Transverse colon (tissue), 4 donors: Measurements from ENCODE around the gene PRKD3. TPM values are rescaled to one million over a fixed set of nuclear protein-coding genes. Genes with fewer than 3 reads are reported as not detected.
A peak's percentile ranks its signal among the peaks of the same experiment; 100 is the strongest.

ENCODE experiments used
- DNase-seq: peaks from one replicate; pipeline ENCODE4 v3.0.0-alpha.2; 2019
- H3K27ac ChIP-seq, 4 donors: fragments of 200-600 bp; sonication (generic); 2 replicates each; pipeline ENCODE4 v1.5.1; 2016 to 2018; ENCODE audit warnings: inconsistent platforms in 4 of 4
- H3K27me3 ChIP-seq: fragments of 200-600 bp; sonication (generic); 2 replicates; pipeline ENCODE4 v1.5.1; 2017; ENCODE audit warnings: inconsistent platforms
- H3K36me3 ChIP-seq, 4 donors: fragments of 200-600 bp; sonication (generic); 2 replicates each; pipeline ENCODE4 v1.5.1; 2017 to 2019; ENCODE audit warnings: inconsistent platforms in 4 of 4
- H3K4me1 ChIP-seq, 4 donors: fragments of 200-600 bp; sonication (generic); 2 replicates each; pipeline ENCODE4 v1.5.1; 2017 to 2020; ENCODE audit warnings: inconsistent platforms in 4 of 4
- H3K4me3 ChIP-seq, 4 donors: fragments of 200-600 bp; sonication (generic); 1 replicate in 1 of 4; 2 replicates in 3 of 4; pipeline versions ENCODE4 v1.5.1 to v1.6.1; 2017 to 2019; ENCODE audit warnings: inconsistent platforms in 4 of 4
- H3K9me3 ChIP-seq, 2 donors: fragments of 200-600 bp; sonication (generic); 2 replicates each; pipeline ENCODE4 v1.5.1; 2017 to 2019; ENCODE audit warnings: inconsistent platforms in 2 of 2
- CTCF ChIP-seq, 5 experiments: fragments of 200-600 bp in 3 of 5; fragments of 450-650 bp in 2 of 5; sonication (generic) in 3 of 5; IDR thresholded peaks; 1 replicate in 2 of 5; 2 replicates in 3 of 5; pipeline ENCODE4 v1.5.1; 2016 to 2017; ENCODE audit warnings: antibody characterized with exemption in 5 of 5, inconsistent platforms in 3 of 5, mild to moderate bottlenecking in 2 of 5, moderate library complexity in 1 of 5
- EP300 ChIP-seq: sonication (generic); formaldehyde crosslinking; IDR thresholded peaks from one replicate; pipeline ENCODE4 v1.6.1; 2017; ENCODE audit warnings: antibody characterized with exemption, low read depth
- POLR2A ChIP-seq: fragments of 450-650 bp; IDR thresholded peaks from one replicate; pipeline ENCODE4 v1.6.1; 2016; ENCODE audit warnings: antibody characterized with exemption, mild to moderate bottlenecking, moderate library complexity
- POLR2AphosphoS5 ChIP-seq, 3 donors: sonication (generic); formaldehyde crosslinking; IDR thresholded peaks; one replicate each; pipeline ENCODE4 v1.6.1; 2016; ENCODE audit warnings: antibody characterized with exemption in 3 of 3
- WGBS, 2 donors: methylation state at CpG; one replicate each; pipeline ENCODE4 v1.1.5; 2018; ENCODE audit warnings: low coverage in 1 of 2; 5-methylcytosine and 5-hydroxymethylcytosine counted together
- in situ Hi-C, 4 donors: fragments of 200-750 bp; cut with MboI; loops; one replicate each; pipeline versions ENCODE4 v1.15.0 to v1.15.1; 2017; ENCODE audit warnings: low sequenced_read_pairs in 3 of 4, low pct_ligation_motif_present in 1 of 4, low pct_unique_long_range_greater_than_20kb in 1 of 4
- intact Hi-C: fragments of 100-400 bp; cut with DNase I; formaldehyde crosslinking; loops from one replicate; pipeline ENCODE4 v1.15.1; 2023; ENCODE audit warnings: low total_unique reads
- total RNA-seq, 4 donors: library from RNA; depleted of rRNA; stranded (reverse); fragments of >200 nt; gene quantifications; one replicate each; pipeline ENCODE4 v1.1.0, GENCODE V29; 2016

The PRKD3 gene
- total RNA-seq, 4 donors from 2014 or later, result 2.6 to 83.8 (median 28.6) TPM

GRCh38 chr2:37343537-37344434 lies 19.2 kb upstream of the PRKD3 start:
- H3K4me3 ChIP-seq, result peak overlapping the region in 3 of 4 donors; percentile 54 to 80 (median 59)
- DNase-seq, result no peak
- no peaks in the 10 kb centered on the region for H3K27me3 ChIP-seq
- intact Hi-C loops, result no loop called here
- 72 to 77% methylated on average over 6 to 7 of the region's 7 CpGs for WGBS, 2 donors
- in situ Hi-C loops, result no loop called here
- H3K9me3 ChIP-seq, result no peaks in the 10 kb centered on the region
- no peaks in the 10 kb centered on the region for H3K36me3 ChIP-seq
- H3K4me1 ChIP-seq, result peaks cover 0 to 17% (median 15%) of the 10 kb centered on the region in 4 donors
- TF ChIP-seq POLR2A (no peak), CTCF (IDR thresholded peaks at IDR 0.05) (peak in 2 of 5 experiments; percentile 28 to 33)
- peak overlapping the region; percentile 74 to 86 (median 81) for H3K27ac ChIP-seq

GRCh38 chr2:37342591-37343220 lies 18.1 kb upstream of the PRKD3 start:
- WGBS, 2 donors, result 91 to 92% methylated on average over 1 to 7 of the region's 7 CpGs
- no peaks in the 10 kb centered on the region for H3K9me3 ChIP-seq
- no peaks in the 10 kb centered on the region for H3K36me3 ChIP-seq
- H3K27me3 ChIP-seq, result no peaks in the 10 kb centered on the region
- no peak for TF ChIP-seq EP300
- no peak for TF ChIP-seq CTCF (IDR thresholded peaks at IDR 0.05)
- no peak for TF ChIP-seq POLR2AphosphoS5 (IDR thresholded peaks at IDR 0.05)
- TF ChIP-seq POLR2A, result no peak
- peak overlapping the region in 1 of 4 donors; percentile 74 for H3K27ac ChIP-seq
- no peak overlapping the region for H3K4me3 ChIP-seq
- in situ Hi-C loops, result no loop called here
- no peak for DNase-seq
- peaks cover 0 to 17% (median 15%) of the 10 kb centered on the region in 4 donors for H3K4me1 ChIP-seq
- intact Hi-C loops, result loop anchor here (1.0 kb wide), 1 partner anchor 24 kb away; no protein-coding TSS in a partner anchor

GRCh38 chr2:37340637-37341036 lies 16.0 kb upstream of the PRKD3 start:
- Histone ChIP-seq H3K9me3 (no peaks in the 10 kb centered on the region), H3K27ac (no peak overlapping the region), H3K4me3 (no peak overlapping the region), H3K36me3 (no peaks in the 10 kb centered on the region), H3K27me3 (no peaks in the 10 kb centered on the region), H3K4me1 (peaks cover 0 to 17% (median 13%) of the 10 kb centered on the region in 4 donors)
- intact Hi-C loops (no loop called here), in situ Hi-C loops (no loop called here)
- no peak for DNase-seq
- TF ChIP-seq POLR2AphosphoS5 (IDR thresholded peaks at IDR 0.05) (no peak), CTCF (IDR thresholded peaks at IDR 0.05) (no peak), POLR2A (no peak), EP300 (no peak)
- WGBS, 2 donors, result 61 to 89% methylated on average over 3 of the region's 3 CpGs

GRCh38 chr2:37338933-37339332 lies 14.3 kb upstream of the PRKD3 start:
- Histone ChIP-seq H3K27ac (no peak overlapping the region), H3K36me3 (no peaks in the 10 kb centered on the region), H3K27me3 (no peaks in the 10 kb centered on the region), H3K9me3 (no peaks in the 10 kb centered on the region), H3K4me1 (peaks cover 0 to 7% (median 2%) of the 10 kb centered on the region in 4 donors), H3K4me3 (no peak overlapping the region)
- in situ Hi-C loops, result no loop called here
- intact Hi-C loops, result no loop called here
- TF ChIP-seq POLR2A, result no peak
- TF ChIP-seq EP300, result no peak
- no peak for TF ChIP-seq CTCF (IDR thresholded peaks at IDR 0.05)
- TF ChIP-seq POLR2AphosphoS5 (IDR thresholded peaks at IDR 0.05), result no peak
- no peak for DNase-seq
- 70 to 90% methylated on average over 2 to 4 of the region's 4 CpGs for WGBS, 2 donors
